Gastrocnemius medialis (tissue), 4 donors: Measurements from ENCODE around the gene TMEM63C.

Source experiments
- CTCF ChIP-seq, 5 experiments: fragments of 450-650 bp in 3 of 5; fragments of 200-600 bp in 2 of 5; sonication (generic) in 2 of 5; IDR thresholded peaks in 4 of 5; conservative IDR thresholded peaks in 1 of 5; 1 replicate in 4 of 5; 2 replicates in 1 of 5; pipeline ENCODE4 v1.5.1; 2016 to 2019; ENCODE audit warnings: antibody characterized with exemption in 5 of 5, mild to moderate bottlenecking in 3 of 5, moderate library complexity in 3 of 5
- POLR2A ChIP-seq, 2 donors: fragments of 450-650 bp; IDR thresholded peaks; one replicate each; pipeline ENCODE4 v1.6.1; 2017; ENCODE audit warnings: antibody characterized with exemption in 2 of 2, mild to moderate bottlenecking in 2 of 2, moderate library complexity in 2 of 2

- TF ChIP-seq CTCF (IDR thresholded peaks at IDR 0.05 in 4 of 5, conservative IDR thresholded peaks at IDR 0.05 in 1 of 5) (no peak), POLR2A (IDR thresholded peaks at IDR 0.05) (no peak)
These were observed 98.1 kb downstream of the TMEM63C start for GRCh38 chr14:77279719-77280118.
